HG03139 (cell line): ENCODE measurements around the gene EPHB1.
"Not testable (repeated sequence)": the region's sequence is repeated elsewhere in the genome, so short reads cannot be mapped to it uniquely, and the experiment has no call there.

Experiments
- ATAC-seq: cut with Tn5 transposase; IDR thresholded peaks from one replicate; pipeline ENCODE4 v1.9.1; 2021; ENCODE audit not compliant: unreplicated experiment

EPHB1 gene

DNA sequence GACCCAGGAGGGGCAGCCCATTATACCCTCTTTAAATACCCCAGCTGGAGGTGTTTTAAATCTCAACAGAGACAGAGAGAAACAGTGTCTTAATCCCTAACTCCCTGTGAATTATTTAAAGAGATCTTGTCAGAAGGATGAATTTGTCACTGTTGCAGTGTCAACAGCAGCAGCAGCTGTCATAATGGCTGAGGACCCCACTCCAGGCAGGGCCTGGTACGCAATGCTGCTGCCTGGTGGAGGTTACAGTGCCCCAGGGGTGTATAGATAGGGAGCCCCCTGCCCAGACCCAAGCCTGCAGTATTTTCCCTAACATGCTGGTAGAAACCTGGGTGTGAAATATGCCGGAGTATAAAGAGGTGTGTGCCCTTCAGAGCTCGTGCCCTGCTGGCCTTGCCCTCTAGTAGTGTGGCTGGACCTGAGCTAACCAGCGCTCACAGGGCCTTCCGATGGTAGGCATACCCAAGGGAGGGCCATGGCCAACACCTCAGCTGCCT, 143.0 kb downstream of the EPHB1 start:
- ATAC-seq: no peak

GRCh38 chr3:134939978-134940377, 144.9 kb downstream of the EPHB1 start:
- ATAC-seq: no peak

DNA sequence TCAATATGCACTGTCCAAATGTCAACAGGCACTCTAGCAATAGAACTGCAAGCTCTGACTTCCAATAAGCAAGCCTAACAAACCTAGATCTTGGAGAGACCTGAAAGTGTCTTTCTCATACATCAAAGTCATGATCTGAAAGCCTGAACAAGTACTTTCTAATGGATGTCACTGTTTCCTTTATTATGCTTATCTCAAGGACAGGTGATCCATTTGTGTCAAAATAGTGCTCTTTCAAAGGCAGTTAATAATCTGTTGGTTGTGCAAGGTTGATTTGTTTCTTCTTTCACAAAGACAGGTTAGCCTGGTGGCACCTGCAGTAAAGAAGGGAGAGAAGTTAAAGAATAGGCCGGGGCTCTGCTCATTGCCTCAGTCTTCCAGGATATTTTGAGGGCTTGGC, 146.8 kb downstream of the EPHB1 start:
- no peak for ATAC-seq

DNA sequence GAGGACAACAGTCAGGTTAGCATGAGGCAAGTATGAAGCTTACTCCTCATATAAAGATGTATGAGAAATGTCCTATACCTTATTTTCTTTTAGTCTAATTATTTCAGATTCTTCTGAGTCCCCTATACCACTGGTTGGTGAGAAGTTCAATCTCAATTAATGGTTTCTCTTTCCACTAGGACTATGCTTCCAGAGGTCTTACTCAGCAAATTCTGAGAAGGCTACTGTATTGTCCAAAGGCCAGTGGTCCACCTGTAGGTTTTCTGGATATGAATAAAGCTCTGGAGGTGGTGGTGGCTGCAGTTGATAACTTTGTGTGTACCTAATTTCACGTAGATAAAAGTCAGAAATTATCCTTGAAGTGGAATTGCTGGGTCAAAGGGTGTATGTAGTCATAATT, 149.4 kb downstream of the EPHB1 start:
- ATAC-seq: no peak

GRCh38 chr3:134949150-134949549, 154.1 kb downstream of the EPHB1 start:
- ATAC-seq: no peak

GRCh38 chr3:134952371-134952770, 157.3 kb downstream of the EPHB1 start:
- ATAC-seq: no peak

GRCh38 chr3:134955874-134956273, 160.8 kb downstream of the EPHB1 start:
- ATAC-seq: no peak

DNA sequence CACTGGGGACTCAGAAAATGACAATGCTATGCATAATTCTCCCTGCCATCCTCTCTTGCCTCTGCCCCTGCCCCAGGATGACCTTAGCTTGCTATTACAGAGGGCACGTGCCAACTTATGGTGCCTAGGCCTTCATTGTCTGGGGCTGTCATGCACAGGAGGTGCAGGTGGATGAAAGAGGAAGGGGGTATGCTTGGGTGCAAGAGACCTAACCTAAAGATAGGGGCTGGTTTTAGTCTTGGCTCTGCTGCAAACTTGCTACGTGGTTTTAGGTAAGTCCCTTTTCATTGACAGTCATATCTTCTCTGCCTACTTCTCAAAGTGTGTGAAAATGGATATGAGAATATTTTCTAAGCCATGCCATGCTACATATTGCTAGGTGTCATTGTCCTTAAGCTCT, 161.3 kb downstream of the EPHB1 start:
- no peak for ATAC-seq

GRCh38 chr3:134956844-134957243, 161.8 kb downstream of the EPHB1 start:
- ATAC-seq: no peak

DNA sequence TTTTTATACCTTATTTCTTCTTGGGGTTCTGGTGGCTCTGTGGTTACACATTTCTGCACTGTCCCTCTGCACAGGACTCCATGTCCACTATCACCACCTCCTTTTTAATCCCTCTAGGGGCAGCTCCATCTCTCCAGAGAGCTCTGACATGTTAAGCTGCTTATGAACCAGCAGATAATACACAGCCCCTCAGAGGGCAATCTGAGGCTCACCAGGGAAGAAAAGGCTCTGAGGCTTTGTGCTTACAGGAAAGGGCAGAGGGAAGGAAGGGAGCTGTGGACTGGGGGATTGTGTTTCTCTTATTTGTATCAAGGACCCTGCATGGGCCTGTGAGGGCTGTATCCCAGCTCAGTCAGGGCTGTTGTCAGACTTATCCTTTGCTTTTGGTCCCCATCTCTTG, 164.5 kb downstream of the EPHB1 start:
- ATAC-seq: no peak

- no peak for ATAC-seq
Measured at GRCh38 chr3:134964226-134964625, 169.2 kb downstream of the EPHB1 start.

GRCh38 chr3:134965865-134966481, 170.9 kb downstream of the EPHB1 start:
- ATAC-seq: no peak

- no peak for ATAC-seq
Measured at GRCh38 chr3:134970895-134971294, 175.8 kb downstream of the EPHB1 start.

GRCh38 chr3:134971306-134971705, 176.2 kb downstream of the EPHB1 start:
- no peak for ATAC-seq

DNA sequence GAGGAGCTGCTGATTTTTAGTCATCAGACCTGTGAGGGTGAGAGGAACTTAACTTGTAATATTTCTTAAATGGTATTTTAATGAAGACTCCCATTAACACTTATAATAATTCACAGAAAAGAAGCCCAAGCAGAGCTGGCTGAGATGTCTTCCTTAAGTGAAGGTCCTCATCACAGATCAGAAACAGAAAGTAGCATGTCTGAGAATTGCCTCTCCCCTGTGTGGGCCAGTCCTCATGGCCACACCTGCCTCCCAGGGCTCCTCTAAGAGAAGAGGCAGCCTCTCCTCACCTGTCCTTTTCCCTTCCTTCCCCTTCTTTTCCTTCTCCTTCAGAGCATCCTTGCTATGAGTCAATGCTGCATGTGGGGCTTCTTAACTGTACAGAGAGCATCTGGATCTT, 176.8 kb downstream of the EPHB1 start:
- ATAC-seq: not testable (repeated sequence)

DNA sequence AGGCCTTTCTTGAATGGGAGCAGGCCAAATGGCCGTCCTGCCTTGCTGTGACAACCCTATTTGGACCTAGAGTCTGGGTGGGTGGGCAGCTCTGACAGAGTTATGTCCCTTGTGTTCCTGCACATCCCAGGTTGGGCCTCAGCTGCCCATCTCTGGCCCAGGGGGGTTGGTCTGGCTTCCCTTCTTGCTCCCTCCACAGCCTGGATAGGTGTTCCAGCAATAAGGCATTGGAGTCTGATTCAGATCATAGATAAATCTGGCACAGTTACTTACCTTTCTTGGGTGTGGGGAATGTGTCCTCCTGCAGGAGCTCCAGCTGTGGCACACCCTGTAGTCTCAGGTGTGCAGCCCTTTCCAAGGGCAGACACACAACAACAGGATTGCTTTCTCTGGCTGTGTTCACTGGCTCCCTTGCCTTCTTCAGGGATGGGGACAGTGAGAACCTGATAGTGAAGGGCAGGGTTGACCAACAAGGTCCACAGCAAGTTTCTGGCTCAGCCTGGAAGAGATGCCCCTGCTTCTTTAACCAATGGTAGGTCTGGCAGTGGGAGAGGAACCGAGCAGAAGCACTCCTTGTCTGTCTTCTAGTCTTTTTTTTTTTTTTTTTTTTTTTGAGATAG, 177.9 kb downstream of the EPHB1 start:
- ATAC-seq: no peak

- no peak for ATAC-seq
Measured at GRCh38 chr3:134974624-134975023, 179.6 kb downstream of the EPHB1 start.

DNA sequence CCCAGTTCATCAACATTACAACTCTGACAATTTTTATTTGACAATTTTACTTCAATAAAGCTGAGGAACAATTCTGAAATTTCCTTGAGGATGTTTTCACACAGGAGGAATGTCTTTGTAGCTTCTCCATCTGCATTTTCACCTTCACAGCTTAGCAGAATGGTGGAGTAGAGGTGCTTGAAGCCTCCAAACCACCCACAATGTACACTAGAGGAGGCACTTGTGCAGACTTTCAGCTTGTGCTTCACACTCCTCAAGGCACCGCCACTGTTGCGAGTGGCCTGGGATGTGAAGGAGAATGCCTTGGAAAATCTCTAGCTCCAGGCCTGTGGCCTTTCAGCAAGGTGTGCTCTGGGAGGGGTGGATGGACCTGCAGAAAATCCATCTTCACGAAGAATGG, 181.9 kb downstream of the EPHB1 start:
- ATAC-seq: no peak

GRCh38 chr3:134978658-134979057, 183.6 kb downstream of the EPHB1 start:
- no peak for ATAC-seq

GRCh38 chr3:134985864-134986715, 191.0 kb downstream of the EPHB1 start:
- no peak for ATAC-seq

- ATAC-seq: no peak
Measured at GRCh38 chr3:134988666-134989065, 193.6 kb downstream of the EPHB1 start.

- ATAC-seq: no peak
Measured at GRCh38 chr3:134991003-134991402, 195.9 kb downstream of the EPHB1 start.
